HCT116 (cell line): ENCODE measurements around the gene DMAC1. TPM values are rescaled to one million over a fixed set of nuclear protein-coding genes. Genes with fewer than 3 reads are reported as not detected.

Source experiments
- ATAC-seq: fragments of 200-7000 bp; cut with Tn5 transposase; 2 replicates; pipeline ENCODE4 v1.9.1; 2020; ENCODE audit warnings: mild to moderate bottlenecking, moderate library complexity
- BruUV-seq: library from RNA; stranded (reverse); fragments of 400-500 nt; replicated peaks from 2 replicates; lab custom pipeline; 2021; lab: Mats Ljungman, UMichigan
- CTCF ChIA-PET: fragments of 300-600 bp; sonication (Branson Sonifier 250); formaldehyde crosslinking; loops from one replicate; lab custom pipeline; 2021; ENCODE audit warnings: antibody characterized with exemption; lab: Charles Lee
- POLR2A ChIA-PET: fragments of 300-600, 350-600 bp; sonication (Branson Sonifier 250); formaldehyde crosslinking; loops from one replicate; lab custom pipeline; 2021; ENCODE audit warnings: antibody characterized with exemption; lab: Charles Lee
- RAD21 ChIA-PET, 2 experiments: fragments of 300-600 bp; sonication (Branson Sonifier 250); formaldehyde crosslinking; loops; one replicate each; lab custom pipeline; 2023; ENCODE audit warnings: low total read pairs in 2 of 2; ENCODE audit not compliant: uncharacterized antibody in 2 of 2, unreplicated experiment in 2 of 2, low non-redundant PET in 1 of 2; lab: Charles Lee
- DNase-seq: peaks from one replicate; pipeline ENCODE4 v3.0.0-alpha.2; 2010; ENCODE audit warnings: low read depth, low spot score
- H2AFZ ChIP-seq: fragments of 200-600 bp; shearing (Covaris generic), sonication (generic); 2 replicates; pipeline ENCODE4 v1.6.1; 2017; ENCODE audit warnings: low read depth, mixed run types, mixed read lengths, antibody characterized with exemption, low read length; ENCODE audit not compliant: poor library complexity, severe bottlenecking
- H3K27ac ChIP-seq: 2 replicates; pipeline ENCODE4 v1.5.1; 2012; ENCODE audit warnings: low read depth, low read length
- H3K27me3 ChIP-seq: fragments of 200-600 bp; sonication (generic); 2 replicates; pipeline ENCODE4 v1.6.1; 2016; ENCODE audit warnings: mixed run types, low read length, mixed read lengths; ENCODE audit not compliant: insufficient read depth
- H3K36me3 ChIP-seq, 2 experiments: fragments of 200-500 bp in 1 of 2; fragments of 200-600 bp in 1 of 2; sonication (Bioruptor generic) in 1 of 2; sonication (generic) in 1 of 2; 2 replicates each; pipeline versions ENCODE4 v1.5.1 to v1.6.1; 2014 to 2016; ENCODE audit warnings: low read length in 2 of 2, inconsistent platforms in 1 of 2, mixed read lengths in 1 of 2, mixed run types in 1 of 2; ENCODE audit not compliant: insufficient read depth in 2 of 2, control insufficient read depth in 1 of 2
- H3K4me1 ChIP-seq, 2 experiments: fragments of 200-600 bp in 1 of 2; sonication (generic) in 1 of 2; 2 replicates each; pipeline versions ENCODE4 v1.5.1 to v1.6.1; 2012 to 2017; ENCODE audit warnings: low read length in 2 of 2, inconsistent platforms in 1 of 2, mild to moderate bottlenecking in 1 of 2, mixed read lengths in 1 of 2, mixed run types in 1 of 2, moderate library complexity in 1 of 2; ENCODE audit not compliant: insufficient read depth in 2 of 2, control insufficient read depth in 1 of 2
- H3K4me2 ChIP-seq: fragments of 200-600 bp; sonication (generic); 2 replicates; pipeline ENCODE4 v1.6.1; 2017; ENCODE audit warnings: mixed run types, low read length, mixed read lengths
- H3K4me3 ChIP-seq, 2 experiments: fragments of 200-600 bp in 1 of 2; sonication (generic) in 1 of 2; replicated peaks in 1 of 2; 2 replicates each; pipeline ENCODE4 v1.5.1; 2011 to 2016; ENCODE audit warnings: low read length in 2 of 2, control low read depth in 1 of 2, low read depth in 1 of 2, mild to moderate bottlenecking in 1 of 2, mixed read lengths in 1 of 2, mixed run types in 1 of 2
- H3K79me2 ChIP-seq: fragments of 200-600 bp; sonication (generic); 2 replicates; pipeline ENCODE4 v1.6.1; 2017; ENCODE audit warnings: mild to moderate bottlenecking, mixed run types, low read length, moderate library complexity, mixed read lengths; ENCODE audit not compliant: insufficient read depth
- H3K9ac ChIP-seq: fragments of 200-600 bp; sonication (generic); 2 replicates; pipeline ENCODE4 v1.6.1; 2016; ENCODE audit warnings: low read length, mixed read lengths
- H3K9me2 ChIP-seq: fragments of 200-600 bp; sonication (generic), shearing (Covaris generic); 2 replicates; pipeline ENCODE4 v1.6.1; 2017; ENCODE audit warnings: mixed run types, mild to moderate bottlenecking, moderate library complexity; ENCODE audit not compliant: insufficient read depth
- H3K9me3 ChIP-seq, 2 experiments: fragments of 200-500 bp in 1 of 2; fragments of 200-600 bp in 1 of 2; sonication (Bioruptor generic) in 1 of 2; sonication (generic) in 1 of 2; 2 replicates each; pipeline ENCODE4 v1.6.1; 2014 to 2017; ENCODE audit warnings: low read length in 2 of 2, mixed read lengths in 2 of 2, inconsistent platforms in 1 of 2, low read depth in 1 of 2, mild to moderate bottlenecking in 1 of 2, mixed run types in 1 of 2, moderate library complexity in 1 of 2; ENCODE audit not compliant: control insufficient read depth in 1 of 2, insufficient read depth in 1 of 2
- H4K20me1 ChIP-seq: fragments of 200-600 bp; sonication (generic), shearing (Covaris generic); 2 replicates; pipeline ENCODE4 v1.6.1; 2017; ENCODE audit warnings: mixed run types, mild to moderate bottlenecking, moderate library complexity; ENCODE audit not compliant: insufficient read depth
- CBX3 ChIP-seq: IDR thresholded peaks from 2 replicates; pipeline ENCODE4 v1.6.1; 2012; ENCODE audit warnings: low read depth
- ELF1 ChIP-seq: IDR thresholded peaks from 2 replicates; pipeline ENCODE4 v1.6.1; 2012; ENCODE audit warnings: low read depth, borderline replicate concordance
- EZH2phosphoT487 ChIP-seq: fragments of 200-600 bp; IDR thresholded peaks from 2 replicates; pipeline ENCODE4 v1.6.1; 2018; ENCODE audit warnings: antibody characterized with exemption, borderline replicate concordance
- JUND ChIP-seq: IDR thresholded peaks from 2 replicates; pipeline ENCODE4 v1.6.1; 2012
- RAD21 ChIP-seq: IDR thresholded peaks from 2 replicates; pipeline ENCODE4 v1.6.1; 2012; ENCODE audit warnings: low read depth, mild to moderate bottlenecking
- REST ChIP-seq: IDR thresholded peaks from 2 replicates; pipeline ENCODE4 v1.6.1; 2012; ENCODE audit warnings: low read depth
- SRF ChIP-seq: IDR thresholded peaks from 2 replicates; pipeline ENCODE4 v1.6.1; 2012; ENCODE audit warnings: low read depth
- intact Hi-C: fragments of 100-400 bp; cut with micrococcal nuclease; formaldehyde crosslinking; loops from 2 replicates; pipeline ENCODE4 v1.10.0; 2022
- total RNA-seq: library from RNA; stranded (reverse); gene quantifications from one replicate; pipeline ENCODE4 v1.2.1, GENCODE V29; 2021; ENCODE audit not compliant: unreplicated experiment

DMAC1 gene
- total RNA-seq, 1 experiment from 2014 or later = 39.1 TPM

GRCh38 chr9:7777771-7778170, 21.8 kb downstream of the DMAC1 start:
- ChIA-PET CTCF (no interaction called here), RAD21 (no interaction called here), POLR2A (no interaction called here)
- intact Hi-C loops = no loop called here
- peaks cover 5% of the 10 kb centered on the region; the same call in 1 of the 2 replicates for H3K27me3 ChIP-seq
- H3K4me3 ChIP-seq = no peak overlapping the region
- H3K9me3 ChIP-seq = no peaks in the 10 kb centered on the region
- H3K36me3 ChIP-seq = no peaks in the 10 kb centered on the region
- DNase-seq (no peak), ATAC-seq (no peak)
- no peak overlapping the region for H3K4me2 ChIP-seq
- no peaks in the 10 kb centered on the region for H4K20me1 ChIP-seq
- no TSS peak for BruUV-seq
- no peak overlapping the region for H2AFZ ChIP-seq
- no peaks in the 10 kb centered on the region for H3K79me2 ChIP-seq
- no peaks in the 10 kb centered on the region for H3K4me1 ChIP-seq
- no peak overlapping the region for H3K27ac ChIP-seq
- no peak overlapping the region for H3K9ac ChIP-seq
- TF ChIP-seq JUND (no peak), EZH2phosphoT487 (no peak), CBX3 (no peak), RAD21 (no peak)
- H3K9me2 ChIP-seq = no peaks in the 10 kb centered on the region

GRCh38 chr9:7770111-7770510, 29.5 kb downstream of the DMAC1 start:
- Histone ChIP-seq H3K9ac (no peak overlapping the region), H3K9me2 (no peaks in the 10 kb centered on the region), H2AFZ (no peak overlapping the region), H4K20me1 (no peaks in the 10 kb centered on the region), H3K4me3 (no peak overlapping the region), H3K79me2 (no peaks in the 10 kb centered on the region), H3K4me2 (no peak overlapping the region), H3K9me3 (no peaks in the 10 kb centered on the region), H3K27me3 (peaks cover 5% of the 10 kb centered on the region; the same call in 1 of the 2 replicates), H3K36me3 (no peaks in the 10 kb centered on the region), H3K4me1 (no peaks in the 10 kb centered on the region), H3K27ac (no peak overlapping the region)
- TF ChIP-seq REST (no peak), ELF1 (no peak), SRF (no peak)
- intact Hi-C loops = no loop called here
- BruUV-seq = no TSS peak
- CTCF ChIA-PET = no interaction called here
- no peak for DNase-seq
- POLR2A ChIA-PET = no interaction called here
- RAD21 ChIA-PET = no interaction called here
- no peak for ATAC-seq
